Measurements from ENCODE around the gene LARGE1. TPM values are rescaled to one million over a fixed set of nuclear protein-coding genes. Genes with fewer than 3 reads are reported as not detected.
"Not testable (repeated sequence)": the region's sequence is repeated elsewhere in the genome, so short reads cannot be mapped to it uniquely, and the experiment has no call there.

Gene LARGE1
- total RNA-seq, 1 experiment from 2014 or later: 5.8 TPM

- H3K27me3 ChIP-seq (replicated peaks; ENCODE audit: control insufficient read depth, insufficient read depth, low read length): no peaks in the 10 kb centered on the region
- H3K9me3 ChIP-seq: peaks cover 3% of the 10 kb centered on the region; the same call in 1 of the 2 replicates
- Mint-ChIP-seq H3K27me3 (ENCODE audit: insufficient read depth, unreplicated experiment) (no peaks in the 10 kb centered on the region), H3K36me3 (ENCODE audit: insufficient read depth, unreplicated experiment) (no peaks in the 10 kb centered on the region), H3K4me1 (ENCODE audit: low read depth, unreplicated experiment) (no peaks in the 10 kb centered on the region), H3K9me3 (ENCODE audit: unreplicated experiment) (peaks cover 8% of the 10 kb centered on the region), H3K4me3 (ENCODE audit: unreplicated experiment) (no peak overlapping the region), H3K27ac (ENCODE audit: unreplicated experiment) (no peak overlapping the region)
- ChIA-PET POLR2A (no interaction called here), CTCF (no interaction called here)
- TF ChIP-seq, protein P1, sequence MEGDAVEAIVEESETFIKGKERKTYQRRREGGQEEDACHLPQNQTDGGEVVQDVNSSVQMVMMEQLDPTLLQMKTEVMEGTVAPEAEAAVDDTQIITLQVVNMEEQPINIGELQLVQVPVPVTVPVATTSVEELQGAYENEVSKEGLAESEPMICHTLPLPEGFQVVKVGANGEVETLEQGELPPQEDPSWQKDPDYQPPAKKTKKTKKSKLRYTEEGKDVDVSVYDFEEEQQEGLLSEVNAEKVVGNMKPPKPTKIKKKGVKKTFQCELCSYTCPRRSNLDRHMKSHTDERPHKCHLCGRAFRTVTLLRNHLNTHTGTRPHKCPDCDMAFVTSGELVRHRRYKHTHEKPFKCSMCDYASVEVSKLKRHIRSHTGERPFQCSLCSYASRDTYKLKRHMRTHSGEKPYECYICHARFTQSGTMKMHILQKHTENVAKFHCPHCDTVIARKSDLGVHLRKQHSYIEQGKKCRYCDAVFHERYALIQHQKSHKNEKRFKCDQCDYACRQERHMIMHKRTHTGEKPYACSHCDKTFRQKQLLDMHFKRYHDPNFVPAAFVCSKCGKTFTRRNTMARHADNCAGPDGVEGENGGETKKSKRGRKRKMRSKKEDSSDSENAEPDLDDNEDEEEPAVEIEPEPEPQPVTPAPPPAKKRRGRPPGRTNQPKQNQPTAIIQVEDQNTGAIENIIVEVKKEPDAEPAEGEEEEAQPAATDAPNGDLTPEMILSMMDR (IDR thresholded peaks at IDR 0.05; ENCODE audit: insufficient read depth in 1 of 2, low read depth in 1 of 2, low read length in 1 of 2, severe bottlenecking in 1 of 2, unreplicated experiment in 1 of 2): no peak
- no peak for DNase-seq
- H3K36me3 ChIP-seq (ENCODE audit: control insufficient read depth, insufficient read depth, low read length): no peaks in the 10 kb centered on the region
- no TSS peak for BruUV-seq (replicated peaks)
- no peaks in the 10 kb centered on the region for H3K4me1 ChIP-seq
- intact Hi-C loops (cut with micrococcal nuclease; ENCODE audit: unreplicated experiment): no loop called here
- H3K4me3 ChIP-seq (ENCODE audit: low read depth, low read length): no peak overlapping the region
Observed at GRCh38 chr22:33372875-33373274, 547.4 kb downstream of the LARGE1 start.

DNA sequence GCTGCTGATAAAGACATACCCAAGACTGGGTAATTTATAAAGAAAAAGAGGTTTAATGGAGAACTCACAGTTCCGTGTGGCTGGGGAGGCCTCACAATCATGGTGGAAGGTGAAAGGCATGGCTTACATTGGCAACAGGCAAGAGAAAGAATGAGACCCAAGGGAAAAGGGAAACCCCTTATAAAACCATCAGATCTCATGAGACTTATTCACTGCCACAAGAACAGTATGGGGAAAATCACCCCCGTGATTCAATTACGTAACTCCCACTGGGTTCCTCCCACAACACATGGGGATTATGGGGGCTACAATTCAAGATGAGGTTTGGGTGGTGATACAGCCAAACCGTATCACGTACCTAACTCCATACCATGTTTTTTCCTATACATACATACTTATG, 557.0 kb downstream of the LARGE1 start:
- intact Hi-C loops (cut with micrococcal nuclease; ENCODE audit: unreplicated experiment): not testable (repeated sequence)

DNA sequence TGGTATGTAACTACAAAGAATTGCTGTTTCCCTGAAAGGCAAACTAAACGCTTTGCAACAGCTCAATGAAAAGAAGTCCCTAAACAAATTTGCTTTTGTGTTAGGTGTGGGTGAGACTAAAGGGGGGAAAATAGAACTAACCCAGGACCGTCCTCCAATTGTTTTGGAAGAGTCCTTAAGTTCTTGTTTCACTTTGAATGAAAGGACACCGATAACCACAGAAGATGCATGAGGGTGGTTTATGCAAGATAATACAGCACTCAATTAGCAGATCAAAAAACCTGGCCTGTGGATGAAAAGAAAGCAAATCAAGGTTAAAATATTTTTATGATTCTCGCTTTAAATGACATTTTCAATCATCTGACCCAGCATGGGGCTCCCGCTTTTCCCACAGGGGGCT, 557.6 kb downstream of the LARGE1 start:
- intact Hi-C loops (cut with micrococcal nuclease; ENCODE audit: unreplicated experiment): no loop called here
- no peaks in the 10 kb centered on the region for H3K27me3 Mint-ChIP-seq (ENCODE audit: insufficient read depth, unreplicated experiment)
- BruUV-seq (replicated peaks): no TSS peak
- no peaks in the 10 kb centered on the region for H3K4me1 Mint-ChIP-seq (ENCODE audit: low read depth, unreplicated experiment)
- H3K9me3 Mint-ChIP-seq (ENCODE audit: unreplicated experiment): no peaks in the 10 kb centered on the region
- H3K36me3 ChIP-seq (ENCODE audit: control insufficient read depth, insufficient read depth, low read length): no peaks in the 10 kb centered on the region
- H3K4me3 Mint-ChIP-seq (ENCODE audit: unreplicated experiment): no peak overlapping the region
- TF ChIP-seq, protein P1 (IDR thresholded peaks at IDR 0.05; ENCODE audit: insufficient read depth in 1 of 2, low read depth in 1 of 2, low read length in 1 of 2, severe bottlenecking in 1 of 2, unreplicated experiment in 1 of 2): no peak
- no peak overlapping the region for H3K4me3 ChIP-seq (ENCODE audit: low read depth, low read length)
- DNase-seq: no peak
- POLR2A ChIA-PET: no interaction called here
- no peaks in the 10 kb centered on the region for H3K36me3 Mint-ChIP-seq (ENCODE audit: insufficient read depth, unreplicated experiment)
- no peaks in the 10 kb centered on the region for H3K27me3 ChIP-seq (replicated peaks; ENCODE audit: control insufficient read depth, insufficient read depth, low read length)
- no peaks in the 10 kb centered on the region for H3K9me3 ChIP-seq
- H3K27ac Mint-ChIP-seq (ENCODE audit: unreplicated experiment): no peak overlapping the region
- CTCF ChIA-PET: no interaction called here
- H3K4me1 ChIP-seq: no peaks in the 10 kb centered on the region

More for the DNA sequence above, 557.0 kb downstream of the LARGE1 start:
- H3K36me3 Mint-ChIP-seq (ENCODE audit: insufficient read depth, unreplicated experiment); H3K9me3 Mint-ChIP-seq (ENCODE audit: unreplicated experiment); DNase-seq; H3K4me3 Mint-ChIP-seq (ENCODE audit: unreplicated experiment); H3K27ac Mint-ChIP-seq (ENCODE audit: unreplicated experiment); H3K36me3 ChIP-seq (ENCODE audit: control insufficient read depth, insufficient read depth, low read length); H3K9me3 ChIP-seq; H3K27me3 Mint-ChIP-seq (ENCODE audit: insufficient read depth, unreplicated experiment); BruUV-seq (replicated peaks); CTCF ChIA-PET; H3K4me3 ChIP-seq (ENCODE audit: low read depth, low read length); H3K4me1 ChIP-seq; H3K27me3 ChIP-seq (replicated peaks; ENCODE audit: control insufficient read depth, insufficient read depth, low read length); H3K4me1 Mint-ChIP-seq (ENCODE audit: low read depth, unreplicated experiment); POLR2A ChIA-PET: not testable (repeated sequence)

GRCh38 chr22:33361581-33361980, 558.7 kb downstream of the LARGE1 start:
- Mint-ChIP-seq H3K27me3 (ENCODE audit: insufficient read depth, unreplicated experiment) (no peaks in the 10 kb centered on the region), H3K4me3 (ENCODE audit: unreplicated experiment) (no peak overlapping the region), H3K27ac (ENCODE audit: unreplicated experiment) (no peak overlapping the region), H3K4me1 (ENCODE audit: low read depth, unreplicated experiment) (no peaks in the 10 kb centered on the region), H3K36me3 (ENCODE audit: insufficient read depth, unreplicated experiment) (no peaks in the 10 kb centered on the region), H3K9me3 (ENCODE audit: unreplicated experiment) (no peaks in the 10 kb centered on the region)
- ChIA-PET CTCF (no interaction called here), POLR2A (interaction anchor here (0.6 kb wide), 1 partner anchor 297 kb away, joined by 3 read pairs; no protein-coding TSS in a partner anchor)
- no TSS peak for BruUV-seq (replicated peaks)
- H3K9me3 ChIP-seq: no peaks in the 10 kb centered on the region
- no peak overlapping the region for H3K4me3 ChIP-seq (ENCODE audit: low read depth, low read length)
- no peaks in the 10 kb centered on the region for H3K4me1 ChIP-seq
- no peaks in the 10 kb centered on the region for H3K36me3 ChIP-seq (ENCODE audit: control insufficient read depth, insufficient read depth, low read length)
- DNase-seq: no peak
- H3K27me3 ChIP-seq (replicated peaks; ENCODE audit: control insufficient read depth, insufficient read depth, low read length): no peaks in the 10 kb centered on the region
- TF ChIP-seq, protein P1 (IDR thresholded peaks at IDR 0.05; ENCODE audit: insufficient read depth in 1 of 2, low read depth in 1 of 2, low read length in 1 of 2, severe bottlenecking in 1 of 2, unreplicated experiment in 1 of 2): no peak
- intact Hi-C loops (cut with micrococcal nuclease; ENCODE audit: unreplicated experiment): no loop called here
